ENCODE measurements around the gene CHST3.

DNA sequence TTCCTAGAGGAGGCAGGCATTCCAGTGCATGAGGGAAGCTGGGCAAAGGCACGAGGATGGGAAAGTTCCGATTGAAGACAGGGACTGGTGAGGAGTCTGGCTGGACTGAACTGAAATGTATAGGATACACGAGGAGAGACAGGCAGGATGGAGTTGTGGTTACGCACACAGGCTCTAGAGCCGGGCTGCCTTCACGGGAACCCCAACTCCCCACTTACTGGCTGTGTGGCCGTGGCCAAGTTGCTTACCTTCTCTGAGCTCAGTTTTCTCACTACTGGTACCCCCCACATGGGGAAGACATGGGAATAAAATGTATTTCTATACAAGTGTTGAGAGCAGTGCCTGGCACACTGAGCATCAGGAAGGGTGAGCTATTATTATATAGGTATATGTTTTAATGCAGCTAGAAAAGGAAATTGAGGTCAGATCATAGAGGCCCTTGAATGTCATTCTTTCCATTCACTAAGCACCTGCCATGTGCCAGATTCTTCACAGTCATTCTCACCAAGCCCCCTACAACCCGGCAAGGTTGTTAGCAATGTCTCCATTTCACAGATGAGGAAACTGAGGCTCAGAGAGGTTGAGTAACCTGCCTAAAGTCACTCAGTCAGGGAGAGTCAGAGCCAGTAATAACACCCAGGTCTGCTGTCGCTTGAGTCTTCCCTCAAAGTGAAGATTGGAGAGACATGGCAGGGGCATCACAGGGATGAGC lies 9.7 kb downstream of the CHST3 start:
- TF ChIP-seq CTCF (IDR thresholded peaks at IDR 0.05), result no peak
- no peak for TF ChIP-seq POLR2A (IDR thresholded peaks at IDR 0.05)

Measured in heart left ventricle (tissue), 13 donors.